ENCODE results near the gene PDCD4. TPM values are rescaled to one million over a fixed set of nuclear protein-coding genes. Genes with fewer than 3 reads are reported as not detected.

The PDCD4 gene
- total and polyA plus RNA-seq, 2 of the 8 experiments (the other 6 are each of a cell fraction or from before 2014, with no cell fraction given) = 3.3 to 26.8 TPM

- H3K4me1 ChIP-seq (replicated peaks in 1 of 4; ENCODE audit: control insufficient read depth in 3 of 4, insufficient read depth in 4 of 4, low read length in 3 of 4) = peaks cover 3 to 10% (median 8%) of the 10 kb centered on the region in 4 experiments
- FAIRE-seq (no peak), DNase-seq (ENCODE audit: low read depth in 1 of 2, low spot score in 2 of 2) (no peak)
- no peak overlapping the region for H3K23ac ChIP-seq (ENCODE audit: insufficient read length)
- H3K9ac ChIP-seq (replicated peaks in 1 of 4; ENCODE audit: extremely low read depth in 1 of 4, low read depth in 3 of 4, low read length in 3 of 4) = no peak overlapping the region
- no peak overlapping the region for H2AFZ ChIP-seq (ENCODE audit: low read length)
- no peak overlapping the region for H2BK12ac ChIP-seq (ENCODE audit: low read depth, low read length)
- no peaks in the 10 kb centered on the region for H3K79me1 ChIP-seq (ENCODE audit: low read depth, low read length)
- no peak overlapping the region for H3K56ac ChIP-seq (replicated peaks; ENCODE audit: insufficient read length, low read depth, low read length)
- no peak overlapping the region for H2BK120ac ChIP-seq (replicated peaks; ENCODE audit: low read depth, low read length)
- no peak overlapping the region for H3K27ac ChIP-seq (ENCODE audit: low read depth, low read length)
- H2BK15ac ChIP-seq (ENCODE audit: low read length) = no peak overlapping the region
- CTCF ChIA-PET (ENCODE audit: partially characterized antibody) = interaction anchor here (0.9 to 1.1 kb wide), 2 partner anchors 16 to 30 kb away, joined by 3 to 4 read pairs; no protein-coding TSS in a partner anchor
- no peak overlapping the region for H4K91ac ChIP-seq (replicated peaks; ENCODE audit: insufficient read length, low read length)
- no peak overlapping the region for H2BK5ac ChIP-seq (ENCODE audit: low read depth, low read length)
- no peak overlapping the region for H3K4me3 ChIP-seq (ENCODE audit: extremely low read depth in 1 of 4, insufficient read depth in 2 of 4, low read depth in 3 of 4, low read length in 4 of 4)
- no peak overlapping the region for H2BK20ac ChIP-seq (ENCODE audit: low read length)
- H3K9me3 ChIP-seq (ENCODE audit: insufficient read depth in 2 of 2, low read depth in 1 of 2, low read length in 1 of 2) = no peaks in the 10 kb centered on the region
- POLR2A ChIA-PET (ENCODE audit: partially characterized antibody) = interaction anchor here (1.1 kb wide), 1 partner anchor 44 kb away, joined by 3 read pairs; no protein-coding TSS in a partner anchor
- no peaks in the 10 kb centered on the region for H3K23me2 ChIP-seq (ENCODE audit: low read depth, low read length)
- H3K27me3 ChIP-seq (replicated peaks in 1 of 4; ENCODE audit: control insufficient read depth in 3 of 4, extremely low read depth in 1 of 4, insufficient read depth in 3 of 4, low read length in 3 of 4) = no peaks in the 10 kb centered on the region
- no peak overlapping the region for H3K18ac ChIP-seq (ENCODE audit: extremely low read depth, low read length)
- H2AK5ac ChIP-seq (ENCODE audit: low read depth, low read length) = no peak overlapping the region
- no peak overlapping the region for H3K4me2 ChIP-seq (ENCODE audit: insufficient read depth in 1 of 2, low read depth in 2 of 2, low read length in 2 of 2)
- WGBS, 2 experiments (ENCODE audit: extremely low coverage in 1 of 2, insufficient coverage in 1 of 2, insufficient read length in 1 of 2, insufficient replicate concordance in 2 of 2, low coverage in 1 of 2, low lambda C conversion rate in 2 of 2, missing lambda C conversion rate in 1 of 2) = 67% methylated on average over 4 of the region's 4 CpGs; no CpG with 5 or more reads in 1 of the 2 experiments
- no peaks in the 10 kb centered on the region for H3K36me3 ChIP-seq (ENCODE audit: control insufficient read depth in 2 of 4, insufficient read depth in 4 of 4, low read length in 3 of 4)
- H3K79me2 ChIP-seq (ENCODE audit: control insufficient read depth in 1 of 2, insufficient read depth in 2 of 2, low read length in 2 of 2) = no peaks in the 10 kb centered on the region
- H4K5ac ChIP-seq (ENCODE audit: insufficient read length, low read depth, low read length) = no peak overlapping the region
- no peaks in the 10 kb centered on the region for H4K20me1 ChIP-seq (replicated peaks in 1 of 2; ENCODE audit: control insufficient read depth in 1 of 2, insufficient read depth in 2 of 2, low read length in 2 of 2)
- TF ChIP-seq MAX (IDR thresholded peaks at IDR 0.05) (no peak), TCF12 (IDR thresholded peaks at IDR 0.05; ENCODE audit: low read depth, low read length) (no peak), YY1 (IDR thresholded peaks at IDR 0.05; ENCODE audit: low read depth, low read length) (no peak), SUZ12 (IDR thresholded peaks at IDR 0.05; ENCODE audit: low read length) (no peak), GABPA (IDR thresholded peaks at IDR 0.05; ENCODE audit: borderline replicate concordance, insufficient read depth, low read length) (no peak)
- H3K4ac ChIP-seq (replicated peaks; ENCODE audit: insufficient read length, low read depth, low read length) = no peak overlapping the region
- no peak overlapping the region for H4K8ac ChIP-seq (ENCODE audit: extremely low read depth, insufficient read depth, low read length)
- no peak overlapping the region for H3K14ac ChIP-seq (ENCODE audit: insufficient read length)
Measured at GRCh38 chr10:110827410-110827809, 44.3 kb upstream of the PDCD4 start.
